Small intestine (tissue), 7 donors: ENCODE results near the gene NRG2. TPM values are rescaled to one million over a fixed set of nuclear protein-coding genes. Genes with fewer than 3 reads are reported as not detected.

Experiments
- DNase-seq, 2 donors: peaks; one replicate each; pipeline versions ENCODE4 v3.0.0 to v3.0.0-alpha.2; 2013
- FAIRE-seq: peaks from 2 replicates; lab custom pipeline; 2012; peaks lifted over from hg19 to GRCh38; lab: Jason Lieb, UNC
- H3K27ac ChIP-seq, 3 donors: one replicate each; pipeline ENCODE4 v1.5.1; 2013; ENCODE audit warnings: low read length in 2 of 3, mild to moderate bottlenecking in 2 of 3, control low read depth in 1 of 3, inconsistent platforms in 1 of 3, low read depth in 1 of 3, moderate library complexity in 1 of 3
- H3K27me3 ChIP-seq, 3 donors: one replicate each; pipeline ENCODE4 v1.6.1; 2013; ENCODE audit warnings: low read length in 3 of 3, inconsistent platforms in 1 of 3; ENCODE audit not compliant: control insufficient read depth in 3 of 3, insufficient read depth in 3 of 3
- H3K36me3 ChIP-seq, 3 donors: one replicate each; pipeline ENCODE4 v1.6.1; 2013; ENCODE audit warnings: low read length in 3 of 3, inconsistent platforms in 1 of 3, low read depth in 1 of 3, mild to moderate bottlenecking in 1 of 3, moderate library complexity in 1 of 3; ENCODE audit not compliant: control insufficient read depth in 3 of 3, insufficient read depth in 2 of 3
- H3K4me1 ChIP-seq, 3 donors: one replicate each; pipeline ENCODE4 v1.6.1; 2013; ENCODE audit warnings: low read length in 2 of 3, inconsistent platforms in 1 of 3, low read depth in 1 of 3, mild to moderate bottlenecking in 1 of 3, moderate library complexity in 1 of 3; ENCODE audit not compliant: control insufficient read depth in 3 of 3, insufficient read depth in 2 of 3
- H3K4me3 ChIP-seq, 3 donors: one replicate each; pipeline ENCODE4 v1.5.1; 2013; ENCODE audit warnings: low read length in 3 of 3, control low read depth in 1 of 3, inconsistent platforms in 1 of 3, low read depth in 1 of 3, mild to moderate bottlenecking in 1 of 3, moderate library complexity in 1 of 3
- H3K9me3 ChIP-seq, 2 donors: one replicate each; pipeline ENCODE4 v1.6.1; 2013; ENCODE audit warnings: low read depth in 1 of 2, low read length in 1 of 2; ENCODE audit not compliant: control insufficient read depth in 2 of 2, insufficient read depth in 1 of 2
- WGBS, 3 donors: extraction: QIAGEN DNeasy Blood & Tissue Kit; methylation state at CpG; one replicate each; pipeline ENCODE4 v1.1.7; 2013; 5-methylcytosine and 5-hydroxymethylcytosine counted together
- polyA plus RNA-seq, 4 donors: library from polyadenylated mRNA; stranded (reverse) in 3 of 4; unstranded in 1 of 4; fragments of 200-250 nt in 3 of 4; fragments of 120-200 nt in 1 of 4; gene quantifications; one replicate each; pipeline versions ENCODE4 v1.2.1 to v1.2.3, GENCODE V29; 2013
- donor health status: healthy with polysubstance abuse.
- donor health status: control.
- donor health status: control.
- donor health status: Bipolar disorder and iron deficiency.
- donor health status: healthy.

NRG2 gene
- polyA plus RNA-seq, 4 donors: 0.19 to 0.55 TPM; not detected in 2

- 44 to 66% (median 55%) methylated on average over 3 of the region's 3 CpGs for WGBS, 3 donors
- Histone ChIP-seq H3K4me3 (no peak overlapping the region), H3K9me3 (no peaks in the 10 kb centered on the region), H3K4me1 (no peaks in the 10 kb centered on the region), H3K27ac (no peak overlapping the region), H3K36me3 (no peaks in the 10 kb centered on the region), H3K27me3 (peaks cover 0 to 12% (median 2%) of the 10 kb centered on the region in 3 donors)
- FAIRE-seq (no peak), DNase-seq (no peak)
Observed at GRCh38 chr5:139915266-139915665, 127.8 kb downstream of the NRG2 start.

- FAIRE-seq: no peak
- DNase-seq: no peak
- 77 to 81% (median 80%) methylated on average over 7 of the region's 7 CpGs for WGBS, 3 donors
Observed at GRCh38 chr5:139914218-139914807, 128.8 kb downstream of the NRG2 start.

GRCh38 chr5:139912804-139913203 is 130.3 kb downstream of the NRG2 start:
- no peaks in the 10 kb centered on the region for H3K9me3 ChIP-seq
- peaks cover 0 to 16% (median 0%) of the 10 kb centered on the region in 3 donors for H3K27me3 ChIP-seq
- 35 to 78% (median 42%) methylated on average over 4 of the region's 4 CpGs for WGBS, 3 donors
- H3K36me3 ChIP-seq: no peaks in the 10 kb centered on the region
- FAIRE-seq (no peak), DNase-seq (peak; percentile 17 to 44)
- H3K27ac ChIP-seq: no peak overlapping the region
- H3K4me3 ChIP-seq: no peak overlapping the region
- no peaks in the 10 kb centered on the region for H3K4me1 ChIP-seq

More at GRCh38 chr5:139914218-139914807, 128.8 kb downstream of the NRG2 start:
- H3K4me1 ChIP-seq: no peaks in the 10 kb centered on the region
- H3K27me3 ChIP-seq: peaks cover 0 to 14% (median 2%) of the 10 kb centered on the region in 3 donors
- H3K27ac ChIP-seq: no peak overlapping the region
- H3K4me3 ChIP-seq: no peak overlapping the region
- no peaks in the 10 kb centered on the region for H3K9me3 ChIP-seq
- H3K36me3 ChIP-seq: no peaks in the 10 kb centered on the region

GRCh38 chr5:139912158-139912557 is 130.9 kb downstream of the NRG2 start:
- Histone ChIP-seq H3K36me3 (no peaks in the 10 kb centered on the region), H3K9me3 (no peaks in the 10 kb centered on the region), H3K4me3 (no peak overlapping the region), H3K27me3 (peaks cover 0 to 21% (median 0%) of the 10 kb centered on the region in 3 donors), H3K27ac (no peak overlapping the region), H3K4me1 (no peaks in the 10 kb centered on the region)
- FAIRE-seq: no peak
- 52 to 84% (median 80%) methylated on average over 3 of the region's 3 CpGs for WGBS, 3 donors
- no peak for DNase-seq

GRCh38 chr5:139911425-139912120 is 131.5 kb downstream of the NRG2 start:
- Histone ChIP-seq H3K36me3 (no peaks in the 10 kb centered on the region), H3K9me3 (no peaks in the 10 kb centered on the region), H3K4me3 (no peak overlapping the region), H3K27ac (no peak overlapping the region), H3K27me3 (peaks cover 0 to 23% (median 0%) of the 10 kb centered on the region in 3 donors), H3K4me1 (no peaks in the 10 kb centered on the region)
- no peak for FAIRE-seq
- no peak for DNase-seq
- WGBS, 3 donors: 87 to 95% (median 93%) methylated on average over 4 of the region's 4 CpGs

GRCh38 chr5:139910901-139911300 is 132.2 kb downstream of the NRG2 start:
- Histone ChIP-seq H3K36me3 (no peaks in the 10 kb centered on the region), H3K27ac (no peak overlapping the region), H3K9me3 (no peaks in the 10 kb centered on the region), H3K4me3 (no peak overlapping the region), H3K27me3 (peaks cover 0 to 26% (median 0%) of the 10 kb centered on the region in 3 donors), H3K4me1 (no peaks in the 10 kb centered on the region)
- no peak for FAIRE-seq
- no peak for DNase-seq
- 80 to 88% (median 84%) methylated on average over 5 of the region's 5 CpGs for WGBS, 3 donors

GRCh38 chr5:139910036-139910435 is 133.1 kb downstream of the NRG2 start:
- H3K27ac ChIP-seq: no peak overlapping the region
- DNase-seq (no peak), FAIRE-seq (no peak)
- peaks cover 0 to 4% (median 0%) of the 10 kb centered on the region in 3 donors for H3K4me1 ChIP-seq
- H3K9me3 ChIP-seq: no peaks in the 10 kb centered on the region
- peaks cover 0 to 32% (median 7%) of the 10 kb centered on the region in 3 donors for H3K27me3 ChIP-seq
- 81 to 85% (median 84%) methylated on average over 3 of the region's 3 CpGs for WGBS, 3 donors
- no peaks in the 10 kb centered on the region for H3K36me3 ChIP-seq
- no peak overlapping the region for H3K4me3 ChIP-seq

- H3K27me3 ChIP-seq: peaks cover 4 to 41% (median 11%) of the 10 kb centered on the region in 3 donors
- no peaks in the 10 kb centered on the region for H3K36me3 ChIP-seq
- DNase-seq (no peak), FAIRE-seq (no peak)
- no peak overlapping the region for H3K4me3 ChIP-seq
- no peak overlapping the region for H3K27ac ChIP-seq
- WGBS, 3 donors: 56 to 70% (median 66%) methylated on average over 2 of the region's 2 CpGs
- peaks cover 0 to 8% (median 0%) of the 10 kb centered on the region in 3 donors for H3K4me1 ChIP-seq
- no peaks in the 10 kb centered on the region for H3K9me3 ChIP-seq
Observed at GRCh38 chr5:139908749-139909148, 134.3 kb downstream of the NRG2 start.
